Measurements from ENCODE around the gene SLC28A3.

DNA sequence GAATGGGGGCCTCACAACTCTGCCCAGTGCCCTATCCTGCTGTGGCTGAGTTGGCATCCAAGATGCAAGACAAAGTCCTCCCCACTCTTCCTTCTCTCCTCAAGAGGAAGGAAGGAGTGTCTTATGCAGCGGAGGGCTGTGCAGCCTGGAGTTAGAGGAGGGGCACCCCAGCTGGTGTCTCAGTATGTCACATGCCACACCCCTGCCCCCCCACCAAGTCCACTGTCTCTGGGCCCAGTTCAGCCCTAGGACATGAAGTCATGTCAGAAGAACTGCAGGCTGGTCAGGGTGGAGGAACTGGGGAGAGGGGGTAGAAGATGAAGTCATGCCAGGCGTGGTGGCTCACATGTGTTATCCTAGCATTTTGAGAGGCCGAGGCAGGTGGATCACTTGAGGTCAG is 28.0 kb upstream of the SLC28A3 start:
- no peak for TF ChIP-seq GATA3 (IDR thresholded peaks at IDR 0.05; ENCODE audit: low read depth, low read length)
- no peak for TF ChIP-seq GATA2 (IDR thresholded peaks at IDR 0.05; ENCODE audit: low read depth, low read length)

All from SH-SY5Y (cell line).